Right lung (tissue), 5 donors: ENCODE results near the gene VSIR. TPM values are rescaled to one million over a fixed set of nuclear protein-coding genes. Genes with fewer than 3 reads are reported as not detected.

Source experiments
- DNase-seq, 2 donors: peaks; one replicate each; pipeline ENCODE4 v3.0.0-alpha.2; 2013
- polyA plus RNA-seq, 5 donors: library from polyadenylated mRNA; unstranded; fragments of 120-200 nt; gene quantifications; one replicate each; pipeline versions ENCODE4 v1.2.1 to v1.2.3, GENCODE V29; 2013; ENCODE audit warnings: inconsistent platforms in 1 of 5, low replicate concordance in 1 of 5; ENCODE audit not compliant: insufficient read length in 5 of 5, insufficient read depth in 1 of 5

The VSIR gene
- polyA plus RNA-seq, 5 donors = 26.9 to 48.7 (median 32.4) TPM

DNA sequence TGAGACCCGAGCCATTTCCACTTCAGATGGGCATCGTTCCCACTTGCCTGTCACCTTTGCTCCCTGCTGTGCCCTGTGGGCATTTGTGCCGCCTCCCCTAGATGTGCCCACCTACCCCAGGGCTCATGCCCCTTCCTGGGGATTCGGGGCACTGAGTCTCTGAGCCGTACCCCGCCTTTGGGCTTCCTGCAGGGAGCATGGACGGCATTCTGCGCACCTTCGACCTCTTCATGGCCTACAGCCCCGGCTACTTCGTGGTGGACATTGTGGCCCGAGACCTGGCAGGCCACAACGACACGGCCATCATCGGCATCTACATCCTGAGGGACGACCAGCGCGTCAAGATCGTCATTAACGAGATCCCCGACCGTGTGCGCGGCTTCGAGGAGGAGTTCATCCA is 36.3 kb upstream of the VSIR start:
- DNase-seq = no peak

DNA sequence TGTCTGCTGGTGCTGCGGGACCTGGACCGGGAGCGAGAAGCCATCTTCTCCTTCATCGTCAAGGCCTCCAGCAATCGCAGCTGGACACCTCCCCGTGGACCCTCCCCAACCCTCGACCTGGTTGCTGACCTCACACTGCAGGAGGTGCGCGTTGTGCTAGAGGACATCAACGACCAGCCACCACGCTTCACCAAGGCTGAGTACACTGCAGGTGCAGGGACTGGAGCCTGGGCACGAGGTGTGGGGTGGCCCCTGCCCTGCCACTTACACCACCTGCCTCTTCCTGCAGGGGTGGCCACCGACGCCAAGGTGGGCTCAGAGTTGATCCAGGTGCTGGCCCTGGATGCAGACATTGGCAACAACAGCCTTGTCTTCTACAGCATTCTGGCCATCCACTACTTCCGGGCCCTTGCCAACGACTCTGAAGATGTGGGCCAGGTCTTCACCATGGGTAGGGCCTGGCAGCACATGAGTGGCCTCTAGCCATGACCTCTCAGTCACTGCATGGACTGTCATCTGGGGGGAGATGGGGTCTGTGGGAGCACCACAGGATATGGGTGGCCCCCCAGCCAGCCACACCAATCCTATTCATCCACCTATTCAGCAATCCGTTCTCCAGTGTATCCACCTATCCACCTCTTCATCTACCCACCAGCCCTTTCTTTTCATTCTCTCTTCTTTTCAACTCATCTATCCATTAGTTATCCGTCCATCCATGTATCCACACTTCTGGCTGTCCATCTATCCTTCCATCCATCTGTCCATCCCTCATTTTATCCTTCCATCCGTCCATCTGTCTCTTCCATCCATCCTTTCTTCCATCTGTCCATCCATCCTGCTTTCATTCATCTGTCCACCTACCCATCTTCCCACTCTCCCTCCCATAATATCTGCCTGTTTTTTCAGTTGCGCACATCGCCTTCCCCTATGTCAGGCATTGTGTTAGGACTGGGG is 34.5 kb upstream of the VSIR start:
- DNase-seq = no peak

DNA sequence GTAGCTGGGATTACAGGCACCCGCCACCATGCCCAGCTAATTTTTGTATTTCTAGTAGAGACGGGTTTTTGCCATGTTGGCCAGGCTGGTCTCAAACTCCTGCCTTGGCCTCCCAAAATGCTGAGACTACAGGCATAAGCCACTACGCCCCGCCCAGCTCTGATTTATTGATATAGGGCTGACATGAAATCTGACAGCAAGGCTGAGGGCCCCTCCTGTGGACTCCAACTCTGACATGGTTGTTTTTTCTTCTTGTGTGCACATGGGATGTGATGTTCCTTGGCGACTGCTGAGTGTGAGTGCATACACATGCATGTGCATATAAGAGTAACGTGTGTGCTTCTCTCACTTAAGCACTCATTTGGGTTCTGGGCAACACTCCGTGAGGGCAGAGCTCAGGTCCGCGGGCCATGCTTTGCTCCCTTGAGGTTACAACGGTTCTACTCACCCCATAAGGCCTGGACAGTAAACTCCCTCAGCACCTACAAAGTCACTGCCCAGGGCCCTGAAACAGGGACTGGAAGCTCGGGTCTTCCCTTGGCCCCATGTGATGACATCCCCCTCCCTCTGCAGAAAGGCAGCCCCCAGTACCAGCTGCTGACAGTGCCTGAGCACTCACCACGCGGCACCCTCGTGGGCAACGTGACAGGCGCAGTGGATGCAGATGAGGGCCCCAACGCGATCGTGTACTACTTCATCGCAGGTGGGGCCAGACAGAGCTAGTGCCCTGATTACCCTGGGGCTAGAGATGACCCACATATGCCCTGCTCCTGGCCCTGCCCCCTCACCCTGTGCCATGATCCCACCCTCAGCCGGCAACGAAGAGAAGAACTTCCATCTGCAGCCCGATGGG is 33.6 kb upstream of the VSIR start:
- no peak for DNase-seq

DNA sequence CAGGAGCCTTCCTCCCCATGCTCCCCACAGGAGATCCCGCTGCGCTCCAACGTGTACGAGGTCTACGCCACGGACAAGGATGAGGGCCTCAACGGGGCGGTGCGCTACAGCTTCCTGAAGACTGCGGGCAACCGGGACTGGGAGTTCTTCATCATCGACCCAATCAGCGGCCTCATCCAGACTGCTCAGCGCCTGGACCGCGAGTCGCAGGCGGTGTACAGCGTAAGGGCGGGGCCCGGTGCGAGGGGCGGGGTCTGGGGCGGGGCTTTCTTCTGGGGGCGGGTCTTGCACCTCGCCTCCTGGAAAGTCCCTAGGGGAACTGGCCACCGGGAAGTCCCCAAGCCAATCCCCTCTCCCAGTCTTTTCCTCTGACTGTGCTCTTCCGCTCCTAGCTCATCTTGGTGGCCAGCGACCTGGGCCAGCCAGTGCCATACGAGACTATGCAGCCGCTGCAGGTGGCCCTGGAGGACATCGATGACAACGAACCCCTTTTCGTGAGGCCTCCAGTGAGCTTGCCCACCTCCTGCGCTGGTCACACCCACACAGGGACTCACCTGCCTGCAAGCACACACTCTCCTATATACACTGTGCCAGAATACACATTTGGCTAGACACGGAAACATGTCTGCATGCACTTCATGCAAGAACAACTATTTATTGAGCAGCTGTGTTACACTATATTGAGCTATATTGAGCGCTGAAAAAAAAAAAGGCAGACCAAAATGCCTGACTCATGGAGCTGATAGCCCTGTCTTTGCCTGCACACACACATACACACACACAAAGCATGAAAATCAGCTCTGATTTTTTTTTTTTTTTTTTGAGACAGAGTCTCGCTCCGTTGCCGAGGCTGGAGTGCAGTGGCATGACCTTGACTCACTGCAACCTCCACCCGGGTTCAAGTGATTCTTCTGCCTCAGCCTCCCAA is 32.7 kb upstream of the VSIR start:
- no peak for DNase-seq

GRCh38 chr10:71804077-71804476 is 30.8 kb upstream of the VSIR start:
- DNase-seq = no peak

DNA sequence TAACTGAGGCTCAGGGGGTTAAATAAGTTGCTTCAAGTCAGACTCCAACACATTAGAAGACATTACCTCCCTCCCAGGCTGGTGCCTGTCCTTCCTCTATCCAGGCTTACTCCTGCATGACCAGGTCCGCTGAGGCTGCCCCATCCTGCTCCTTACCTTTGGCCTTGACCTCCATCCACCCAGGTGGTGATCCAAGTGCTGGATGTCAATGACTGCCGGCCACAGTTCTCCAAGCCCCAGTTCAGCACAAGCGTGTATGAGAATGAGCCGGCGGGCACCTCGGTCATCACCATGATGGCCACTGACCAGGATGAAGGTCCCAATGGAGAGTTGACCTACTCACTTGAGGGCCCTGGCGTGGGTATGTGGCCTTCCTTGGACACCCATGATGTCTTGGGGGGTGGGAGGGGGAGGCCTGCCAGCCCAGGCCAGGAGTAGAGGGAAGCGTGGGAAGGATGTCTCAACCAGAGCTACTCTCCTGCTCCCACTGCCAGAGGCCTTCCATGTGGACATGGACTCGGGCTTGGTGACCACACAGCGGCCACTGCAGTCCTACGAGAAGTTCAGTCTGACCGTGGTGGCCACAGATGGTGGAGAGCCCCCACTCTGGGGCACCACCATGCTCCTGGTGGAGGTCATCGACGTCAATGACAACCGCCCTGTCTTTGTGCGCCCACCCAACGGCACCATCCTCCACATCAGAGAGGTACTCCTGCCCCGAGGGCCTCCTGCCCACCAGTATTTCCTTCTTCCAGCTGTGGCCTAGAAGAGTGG is 29.6 kb upstream of the VSIR start:
- no peak for DNase-seq

GRCh38 chr10:71802235-71802634 is 28.9 kb upstream of the VSIR start:
- no peak for DNase-seq

DNA sequence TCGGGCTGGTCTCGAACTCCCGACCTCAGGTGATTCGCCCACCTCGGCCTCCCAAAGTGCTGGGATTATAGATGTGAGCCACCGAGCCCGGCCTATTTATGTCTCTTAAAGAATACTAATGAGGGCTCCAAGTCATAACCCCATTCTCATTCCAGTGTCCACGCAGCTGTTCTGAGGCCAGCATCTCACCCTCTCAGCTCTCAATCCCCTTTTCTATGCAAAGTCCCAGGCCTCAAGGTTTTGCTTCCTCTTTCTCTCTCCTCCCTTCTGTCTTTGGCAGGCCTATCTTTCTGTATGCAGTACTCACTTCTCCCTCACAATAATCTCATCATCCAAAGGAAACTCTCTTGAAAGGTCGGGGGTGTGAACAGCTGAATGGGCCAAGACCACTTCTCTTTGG is 28.0 kb upstream of the VSIR start:
- DNase-seq = no peak

- DNase-seq = no peak
Observed at GRCh38 chr10:71799608-71800453, 26.5 kb upstream of the VSIR start.

- no peak for DNase-seq
Observed at GRCh38 chr10:71799112-71799511, 25.8 kb upstream of the VSIR start.

DNA sequence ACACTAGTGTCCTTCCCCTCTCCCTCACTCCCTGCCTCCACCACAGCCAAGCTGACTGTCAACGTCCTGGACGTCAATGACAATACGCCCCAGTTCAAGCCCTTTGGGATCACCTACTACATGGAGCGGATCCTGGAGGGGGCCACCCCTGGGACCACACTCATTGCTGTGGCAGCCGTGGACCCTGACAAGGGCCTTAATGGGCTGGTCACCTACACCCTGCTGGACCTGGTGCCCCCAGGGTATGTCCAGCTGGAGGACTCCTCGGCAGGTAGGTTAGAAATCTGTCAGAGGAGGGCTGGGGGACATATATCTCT is 24.9 kb upstream of the VSIR start:
- DNase-seq = no peak

GRCh38 chr10:71797533-71798307 is 24.4 kb upstream of the VSIR start:
- no peak for DNase-seq

DNA sequence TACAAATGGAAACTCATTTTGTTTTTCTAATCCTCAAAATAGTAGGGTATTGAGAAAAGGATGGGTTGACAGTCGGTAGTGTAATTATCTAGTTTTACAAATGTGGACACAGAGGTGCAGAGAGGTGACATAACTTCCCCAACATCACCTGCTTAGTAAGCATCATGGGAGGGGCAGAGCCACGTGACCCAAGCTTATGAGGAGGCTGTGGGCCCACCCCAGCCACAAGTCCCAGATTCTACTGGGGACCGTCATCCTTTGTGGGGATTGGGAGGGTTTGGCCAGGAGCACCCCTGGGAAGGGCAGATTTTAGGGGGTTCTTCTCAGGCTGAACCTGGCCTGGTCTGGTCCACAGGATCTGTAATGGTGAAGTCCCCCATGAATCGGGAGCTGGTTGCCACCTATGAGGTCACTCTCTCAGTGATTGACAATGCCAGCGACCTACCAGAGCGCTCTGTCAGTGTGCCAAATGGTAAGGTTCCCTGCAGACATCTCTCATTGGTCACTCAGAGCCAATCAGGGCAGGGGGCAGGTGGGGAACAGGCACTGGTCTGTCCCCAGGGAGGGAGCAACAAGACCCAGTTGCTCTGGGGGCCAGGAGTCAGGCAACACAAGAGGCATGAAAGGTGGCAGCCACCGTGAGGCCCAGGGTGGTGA is 23.6 kb upstream of the VSIR start:
- no peak for DNase-seq

DNA sequence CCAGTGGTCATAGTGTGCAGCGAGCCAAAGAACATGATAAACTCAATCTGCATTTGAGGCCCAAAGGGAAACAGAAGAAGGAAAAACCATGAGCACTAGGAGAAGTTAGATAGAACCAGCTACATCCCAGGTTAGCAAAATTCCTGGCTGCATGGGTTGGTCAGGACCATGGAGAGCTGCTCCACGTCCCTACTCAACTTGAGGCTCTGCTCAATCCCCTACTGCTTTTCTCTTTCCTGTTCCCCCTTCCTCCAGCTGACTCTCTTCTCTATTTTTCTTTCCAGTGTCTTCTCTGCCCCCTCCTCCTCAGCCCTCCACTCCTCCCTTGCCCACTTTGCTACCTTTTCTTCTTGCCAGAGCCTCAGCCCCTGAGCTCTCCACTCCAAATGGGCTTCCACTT is 21.9 kb upstream of the VSIR start:
- DNase-seq = no peak

DNA sequence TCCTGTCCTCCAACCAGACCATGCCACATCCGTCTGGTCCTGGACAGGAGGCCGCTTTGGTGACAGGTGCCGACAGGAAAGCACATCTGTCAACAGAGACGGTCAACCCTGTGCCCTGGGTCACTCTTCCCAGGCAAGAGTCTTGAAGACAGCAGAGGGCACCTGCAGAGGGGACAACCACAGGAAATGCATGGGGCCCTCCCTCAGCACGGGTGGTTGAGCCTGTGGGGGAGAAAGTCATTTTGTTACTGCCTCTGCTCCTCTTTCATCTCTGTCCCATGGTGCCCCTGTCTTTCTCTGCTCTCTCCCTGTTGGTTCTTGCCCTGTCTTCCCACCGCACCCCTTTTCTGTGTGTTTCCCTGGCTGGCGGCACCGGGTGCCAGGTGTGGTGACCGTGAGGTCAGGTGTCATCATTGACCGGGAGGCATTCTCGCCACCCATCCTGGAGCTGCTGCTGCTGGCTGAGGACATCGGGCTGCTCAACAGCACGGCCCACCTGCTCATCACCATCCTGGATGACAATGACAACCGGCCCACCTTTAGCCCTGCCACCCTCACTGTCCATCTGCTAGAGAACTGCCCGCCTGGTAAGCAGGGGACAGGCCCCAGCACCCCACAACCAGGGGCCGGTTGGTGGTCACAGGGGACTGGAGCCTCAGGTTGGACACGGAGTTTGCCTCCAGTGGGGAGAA is 17.6 kb upstream of the VSIR start:
- DNase-seq = no peak

DNA sequence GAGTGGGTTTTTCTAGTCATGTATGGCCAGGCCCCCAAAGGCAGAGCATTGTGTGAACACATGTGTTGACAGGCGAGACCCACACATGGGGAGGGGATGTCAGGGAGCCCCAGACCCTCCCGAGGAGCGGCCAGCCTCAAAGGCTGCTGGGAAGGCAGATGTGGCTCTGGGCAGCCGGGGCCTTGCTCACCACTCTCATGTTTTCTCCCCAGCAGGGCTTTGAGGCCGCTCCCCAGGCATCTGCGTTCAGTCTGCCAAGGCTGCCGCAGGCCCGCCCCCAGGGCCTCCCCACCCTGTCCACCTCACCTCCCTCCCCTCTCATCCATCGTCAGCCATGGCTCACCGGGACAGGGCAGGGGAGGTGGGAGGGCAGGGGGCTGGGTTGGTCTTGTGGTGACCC is 16.6 kb upstream of the VSIR start:
- no peak for DNase-seq

DNA sequence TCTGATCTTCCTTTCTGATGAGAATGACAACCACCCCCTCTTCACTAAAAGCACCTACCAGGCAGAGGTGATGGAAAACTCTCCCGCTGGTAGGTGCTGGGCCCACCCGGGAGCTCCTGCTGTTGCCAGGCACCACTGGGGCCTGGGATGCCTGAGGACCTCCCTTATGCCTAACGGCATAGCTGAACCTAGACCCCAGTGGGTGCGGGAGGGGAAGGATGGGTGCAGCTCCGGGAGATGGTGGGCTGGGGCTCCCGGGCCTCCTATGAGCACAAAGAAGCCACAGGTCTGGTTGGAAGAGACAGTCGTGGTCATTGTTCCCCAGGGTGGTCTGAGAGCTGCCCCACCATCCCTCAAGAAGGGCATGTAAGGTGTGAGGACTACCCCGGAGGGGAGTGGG is 15.6 kb upstream of the VSIR start:
- DNase-seq = no peak

- no peak for DNase-seq
Observed at GRCh38 chr10:71784679-71785272, 11.5 kb upstream of the VSIR start.
